H9 (cell line): ENCODE measurements around the gene TTC3. TPM values are rescaled to one million over a fixed set of nuclear protein-coding genes. Genes with fewer than 3 reads are reported as not detected.

ENCODE experiments used
- DNase-seq: peaks from one replicate; pipeline ENCODE4 v3.0.0-alpha.2; 2017
- H2AFZ ChIP-seq: one replicate; pipeline ENCODE4 v1.6.1; 2013; ENCODE audit warnings: mild to moderate bottlenecking, low read length, control low read depth, moderate library complexity
- H2AK5ac ChIP-seq: 2 replicates; pipeline ENCODE4 v1.6.1; 2013; ENCODE audit warnings: low read length, control low read depth, mixed read lengths; ENCODE audit not compliant: insufficient read length
- H2BK120ac ChIP-seq: one replicate; pipeline ENCODE4 v1.6.1; 2013; ENCODE audit warnings: low read depth, mild to moderate bottlenecking, low read length, control low read depth, inconsistent platforms; ENCODE audit not compliant: poor library complexity, severe bottlenecking
- H2BK12ac ChIP-seq: 2 replicates; pipeline ENCODE4 v1.6.1; 2013; ENCODE audit warnings: low read length, control low read depth, mixed read lengths, low read depth; ENCODE audit not compliant: insufficient read length
- H2BK15ac ChIP-seq: 2 replicates; pipeline ENCODE4 v1.6.1; 2013; ENCODE audit warnings: low read depth, low read length, control low read depth
- H2BK20ac ChIP-seq: one replicate; pipeline ENCODE4 v1.6.1; 2013; ENCODE audit warnings: low read depth, mild to moderate bottlenecking, low read length, control low read depth, inconsistent platforms; ENCODE audit not compliant: poor library complexity, severe bottlenecking
- H2BK5ac ChIP-seq: 2 replicates; pipeline ENCODE4 v1.6.1; 2013; ENCODE audit warnings: low read length, control low read depth, mixed read lengths; ENCODE audit not compliant: insufficient read length
- H3K14ac ChIP-seq: 2 replicates; pipeline ENCODE4 v1.6.1; 2013; ENCODE audit warnings: low read length, control low read depth; ENCODE audit not compliant: insufficient read depth
- H3K18ac ChIP-seq: 2 replicates; pipeline ENCODE4 v1.6.1; 2013; ENCODE audit warnings: low read depth, mild to moderate bottlenecking, mixed read lengths, low read length, control low read depth; ENCODE audit not compliant: insufficient read length
- H3K23ac ChIP-seq: 2 replicates; pipeline ENCODE4 v1.6.1; 2013; ENCODE audit warnings: low read length, control low read depth, mixed read lengths, low read depth; ENCODE audit not compliant: insufficient read length
- H3K23me2 ChIP-seq: 2 replicates; pipeline ENCODE4 v1.6.1; 2013; ENCODE audit warnings: low read depth, mild to moderate bottlenecking, mixed read lengths, low read length, control low read depth; ENCODE audit not compliant: insufficient read length, poor library complexity, severe bottlenecking
- H3K27ac ChIP-seq: 2 replicates; pipeline ENCODE4 v1.5.1; 2013; ENCODE audit warnings: low read length, control low read depth, mixed read lengths, low read depth; ENCODE audit not compliant: insufficient read length
- H3K27me3 ChIP-seq: 2 replicates; pipeline ENCODE4 v1.6.1; 2013; ENCODE audit warnings: low read length, control low read depth, inconsistent platforms; ENCODE audit not compliant: insufficient read depth
- H3K4ac ChIP-seq: 2 replicates; pipeline ENCODE4 v1.6.1; 2013; ENCODE audit warnings: low read depth, mild to moderate bottlenecking, control low read depth, inconsistent platforms, low read length, moderate library complexity
- H3K4me1 ChIP-seq: 2 replicates; pipeline ENCODE4 v1.6.1; 2013; ENCODE audit warnings: low read length, control low read depth, inconsistent platforms; ENCODE audit not compliant: insufficient read depth
- H3K4me2 ChIP-seq: 2 replicates; pipeline ENCODE4 v1.6.1; 2013; ENCODE audit warnings: low read length, control low read depth, mixed read lengths; ENCODE audit not compliant: insufficient read length, insufficient read depth
- H3K56ac ChIP-seq: 2 replicates; pipeline ENCODE4 v1.6.1; 2013; ENCODE audit warnings: low read depth, mild to moderate bottlenecking, mixed read lengths, low read length, control low read depth; ENCODE audit not compliant: insufficient read length
- H3K79me1 ChIP-seq: 2 replicates; pipeline ENCODE4 v1.6.1; 2013; ENCODE audit warnings: low read depth, mild to moderate bottlenecking, moderate library complexity, low read length, control low read depth, inconsistent platforms; ENCODE audit not compliant: insufficient read depth, poor library complexity, severe bottlenecking
- H3K79me2 ChIP-seq: 2 replicates; pipeline ENCODE4 v1.6.1; 2013; ENCODE audit warnings: low read length, control low read depth, inconsistent platforms; ENCODE audit not compliant: insufficient read depth
- H3K9ac ChIP-seq: 2 replicates; pipeline ENCODE4 v1.6.1; 2013; ENCODE audit warnings: low read length, control low read depth, mixed read lengths; ENCODE audit not compliant: insufficient read length; ENCODE audit errors: extremely low read depth
- H3K9me3 ChIP-seq: one replicate; pipeline ENCODE4 v1.6.1; 2013; ENCODE audit warnings: low read depth, low read length, inconsistent platforms; ENCODE audit not compliant: control insufficient read depth
- H3T11ph ChIP-seq: one replicate; pipeline ENCODE4 v1.6.1; 2013; ENCODE audit warnings: mild to moderate bottlenecking, low read length, control low read depth, inconsistent platforms
- H4K20me1 ChIP-seq: one replicate; pipeline ENCODE4 v1.6.1; 2013; ENCODE audit not compliant: control insufficient read depth, insufficient read length, insufficient read depth
- H4K5ac ChIP-seq: 2 replicates; pipeline ENCODE4 v1.6.1; 2013; ENCODE audit warnings: low read depth, mild to moderate bottlenecking, mixed read lengths, low read length, control low read depth; ENCODE audit not compliant: insufficient read length
- H4K8ac ChIP-seq: replicated peaks from 2 replicates; pipeline ENCODE4 v1.6.1; 2013; ENCODE audit warnings: low read length, control low read depth, mixed read lengths, low read depth; ENCODE audit not compliant: insufficient read length
- H4K91ac ChIP-seq: 2 replicates; pipeline ENCODE4 v1.6.1; 2013; ENCODE audit warnings: low read depth, mild to moderate bottlenecking, moderate library complexity, mixed read lengths, low read length, control low read depth; ENCODE audit not compliant: insufficient read length
- H3K27ac Mint-ChIP-seq, 3 experiments: 2 replicates in 2 of 3; 3 replicates in 1 of 3; pipeline ENCODE4 v1.8.0; 2020 to 2021; ENCODE audit warnings: mixed read lengths in 3 of 3, mild to moderate bottlenecking in 1 of 3, moderate library complexity in 1 of 3
- H3K27me3 Mint-ChIP-seq: 2 replicates; pipeline ENCODE4 v1.8.0; 2021; ENCODE audit warnings: low read depth, mild to moderate bottlenecking, moderate library complexity, mixed read lengths
- H3K36me3 Mint-ChIP-seq, 3 experiments: 2 replicates in 2 of 3; 3 replicates in 1 of 3; pipeline ENCODE4 v1.8.0; 2020 to 2021; ENCODE audit warnings: low read depth in 3 of 3, mixed read lengths in 3 of 3; ENCODE audit not compliant: insufficient read depth in 1 of 3
- H3K4me1 Mint-ChIP-seq, 2 experiments: 2 replicates each; pipeline ENCODE4 v1.8.0; 2020; ENCODE audit warnings: mixed read lengths in 2 of 2
- H3K4me3 Mint-ChIP-seq, 2 experiments: 2 replicates in 1 of 2; 3 replicates in 1 of 2; pipeline ENCODE4 v1.8.0; 2020 to 2021; ENCODE audit warnings: mild to moderate bottlenecking in 2 of 2, mixed read lengths in 2 of 2, moderate library complexity in 1 of 2
- H3K9me3 Mint-ChIP-seq, 2 experiments: 2 replicates in 1 of 2; 3 replicates in 1 of 2; pipeline ENCODE4 v1.8.0; 2020; ENCODE audit warnings: mild to moderate bottlenecking in 2 of 2, mixed read lengths in 2 of 2, moderate library complexity in 1 of 2
- CTCF ChIP-seq: fragments of 200-600 bp; sonication (generic); conservative IDR thresholded peaks from 3 replicates; pipeline ENCODE4 v1.8.0; 2021; ENCODE audit warnings: antibody characterized with exemption, mild to moderate bottlenecking
- WGBS: extraction: QIAGEN DNeasy Blood & Tissue Kit; methylation state at CpG from one replicate; pipeline ENCODE4 v1.1.7; 2013; ENCODE audit warnings: missing lambda C conversion rate, low lambda C conversion rate, mixed read lengths; ENCODE audit not compliant: insufficient read length; ENCODE audit errors: extremely low coverage; 5-methylcytosine and 5-hydroxymethylcytosine counted together
- total RNA-seq: library from RNA; stranded (reverse); gene quantifications from 2 replicates; pipeline ENCODE4 v1.2.1, GENCODE V29; 2021

TTC3 gene
- total RNA-seq, 1 experiment from 2014 or later, result 46.5 TPM

DNA sequence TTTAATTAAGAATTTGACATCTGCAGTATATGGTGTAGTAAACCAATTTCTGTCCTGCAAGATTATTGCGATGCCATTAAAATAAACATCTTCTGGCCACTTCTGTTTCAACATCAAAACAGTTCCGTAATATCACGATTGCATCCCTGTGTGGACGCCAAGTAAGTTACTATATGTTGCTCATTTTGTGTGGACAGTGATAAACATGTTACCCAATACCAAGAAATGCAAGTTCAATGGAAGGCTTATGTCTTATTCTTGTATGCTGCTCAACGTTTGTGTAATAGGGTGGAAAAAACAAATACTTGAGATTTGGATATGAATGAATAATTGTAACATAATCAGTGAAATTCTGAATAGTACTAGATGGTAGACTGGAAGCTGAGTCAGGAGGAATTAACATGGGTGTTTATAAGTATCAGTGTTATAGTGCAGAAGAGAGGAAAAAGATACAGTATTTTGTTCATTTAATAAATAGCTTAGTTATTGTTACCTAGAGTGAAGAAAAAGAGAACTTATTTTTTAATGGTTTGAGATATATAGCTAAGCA, 15.2 kb downstream of the TTC3 start:
- 0 out of 7 replicates have a peak, but pooled peaks cover 0 to 4% (median 0%) of the 10 kb centered on the region in 3 experiments for H3K36me3 Mint-ChIP-seq
- DNase-seq, result no peak

More for the DNA sequence above, 15.2 kb downstream of the TTC3 start:
- no peak overlapping the region for H4K91ac ChIP-seq
- H2AK5ac ChIP-seq, result no peak overlapping the region
- H3K4me2 ChIP-seq, result no peak overlapping the region
- H3K23ac ChIP-seq, result no peak overlapping the region
- no peaks in the 10 kb centered on the region for H4K20me1 ChIP-seq
- H3T11ph ChIP-seq, result no peak overlapping the region
- H3K9me3 ChIP-seq, result no peaks in the 10 kb centered on the region
- H3K14ac ChIP-seq, result no peak overlapping the region
- Mint-ChIP-seq H3K4me1 (no peaks in the 10 kb centered on the region), H3K27ac (no peak overlapping the region), H3K9me3 (no peaks in the 10 kb centered on the region), H3K4me3 (no peak overlapping the region), H3K27me3 (no peaks in the 10 kb centered on the region)
- H3K4me1 ChIP-seq, result no peaks in the 10 kb centered on the region
- no CpG with 5 or more reads among the region's 5 CpGs for WGBS
- H3K27me3 ChIP-seq, result no peaks in the 10 kb centered on the region
- H2BK20ac ChIP-seq, result no peak overlapping the region
- no peak overlapping the region for H3K18ac ChIP-seq
- H3K9ac ChIP-seq, result no peak overlapping the region
- H3K27ac ChIP-seq, result no peak overlapping the region
- H4K5ac ChIP-seq, result no peak overlapping the region
- H3K23me2 ChIP-seq, result no peaks in the 10 kb centered on the region
- H4K8ac ChIP-seq, result no peak overlapping the region
- H3K4ac ChIP-seq, result no peak overlapping the region
- no peak overlapping the region for H2AFZ ChIP-seq
- H2BK5ac ChIP-seq, result no peak overlapping the region
- no peak for TF ChIP-seq CTCF
- H3K79me2 ChIP-seq, result peaks cover 2% of the 10 kb centered on the region; the same call in 1 of the 2 replicates
- no peak overlapping the region for H2BK12ac ChIP-seq
- H3K56ac ChIP-seq, result no peak overlapping the region
- H2BK120ac ChIP-seq, result no peak overlapping the region
- peaks cover 4% of the 10 kb centered on the region for H3K79me1 ChIP-seq
- H2BK15ac ChIP-seq, result no peak overlapping the region
